Measurements from ENCODE around the gene C3orf85. TPM values are rescaled to one million over a fixed set of nuclear protein-coding genes. Genes with fewer than 3 reads are reported as not detected.

C3orf85 gene
- total and polyA plus RNA-seq, 7 donors, result 0.39 TPM; not detected in 6

GRCh38 chr3:109195815-109196214 is 59.3 kb downstream of the C3orf85 start:
- DNase-seq (no peak), ATAC-seq (no peak)
- Histone ChIP-seq H3K36me3 (ENCODE audit: insufficient read depth in 1 of 2, low read depth in 1 of 2) (no peaks in the 10 kb centered on the region), H3K4me3 (no peak overlapping the region), H3K4me1 (no peaks in the 10 kb centered on the region), H3K9me3 (no peaks in the 10 kb centered on the region), H3K27me3 (ENCODE audit: insufficient read depth in 3 of 3, low read length in 2 of 3) (no peaks in the 10 kb centered on the region), H3K27ac (no peak overlapping the region)
- WGBS, 3 donors, result 24 to 27% (median 26%) methylated on average over 1 of the region's 1 CpG
- intact Hi-C loops (cut with DNase I), result no loop called here
- TF ChIP-seq, protein P1, sequence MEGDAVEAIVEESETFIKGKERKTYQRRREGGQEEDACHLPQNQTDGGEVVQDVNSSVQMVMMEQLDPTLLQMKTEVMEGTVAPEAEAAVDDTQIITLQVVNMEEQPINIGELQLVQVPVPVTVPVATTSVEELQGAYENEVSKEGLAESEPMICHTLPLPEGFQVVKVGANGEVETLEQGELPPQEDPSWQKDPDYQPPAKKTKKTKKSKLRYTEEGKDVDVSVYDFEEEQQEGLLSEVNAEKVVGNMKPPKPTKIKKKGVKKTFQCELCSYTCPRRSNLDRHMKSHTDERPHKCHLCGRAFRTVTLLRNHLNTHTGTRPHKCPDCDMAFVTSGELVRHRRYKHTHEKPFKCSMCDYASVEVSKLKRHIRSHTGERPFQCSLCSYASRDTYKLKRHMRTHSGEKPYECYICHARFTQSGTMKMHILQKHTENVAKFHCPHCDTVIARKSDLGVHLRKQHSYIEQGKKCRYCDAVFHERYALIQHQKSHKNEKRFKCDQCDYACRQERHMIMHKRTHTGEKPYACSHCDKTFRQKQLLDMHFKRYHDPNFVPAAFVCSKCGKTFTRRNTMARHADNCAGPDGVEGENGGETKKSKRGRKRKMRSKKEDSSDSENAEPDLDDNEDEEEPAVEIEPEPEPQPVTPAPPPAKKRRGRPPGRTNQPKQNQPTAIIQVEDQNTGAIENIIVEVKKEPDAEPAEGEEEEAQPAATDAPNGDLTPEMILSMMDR (IDR thresholded peaks at IDR 0.05), result no peak

Other genes with a start within 250 kb of the C3orf85 start
- not detected for gene GUCA1C, start 182.8 kb upstream of the C3orf85 start, total RNA-seq
- gene GUCA1C, start 182.8 kb upstream of the C3orf85 start, polyA plus RNA-seq, result not detected
- not detected for gene MORC1, start 18.6 kb upstream of the C3orf85 start, total RNA-seq
- not detected for gene MORC1, start 18.6 kb upstream of the C3orf85 start, polyA plus RNA-seq
- not detected for gene DPPA2, start 179.8 kb downstream of the C3orf85 start, total RNA-seq
- gene DPPA2, start 179.8 kb downstream of the C3orf85 start, polyA plus RNA-seq, result not detected
- not detected for gene DPPA4, start 200.8 kb downstream of the C3orf85 start, total RNA-seq
- not detected for gene DPPA4, start 200.8 kb downstream of the C3orf85 start, polyA plus RNA-seq